Parathyroid adenoma (tissue), 2 donors: ENCODE measurements around the gene FYB2.

ENCODE experiments used
- H2AFZ ChIP-seq: fragments of 300-600 bp; sonication (generic); one replicate; pipeline ENCODE4 v1.7.0; 2017; ENCODE audit warnings: antibody characterized with exemption, mild to moderate bottlenecking
- H3K27ac ChIP-seq: fragments of 300-600 bp; sonication (generic); one replicate; pipeline ENCODE4 v1.7.0; 2017
- H3K27me3 ChIP-seq: fragments of 300-600 bp; sonication (generic); one replicate; pipeline ENCODE4 v1.7.0; 2017; ENCODE audit warnings: low read length; ENCODE audit not compliant: control insufficient read depth, insufficient read depth
- H3K36me3 ChIP-seq: fragments of 300-600 bp; sonication (generic); one replicate; pipeline ENCODE4 v1.7.0; 2017; ENCODE audit warnings: low read length; ENCODE audit not compliant: control insufficient read depth, insufficient read depth
- H3K4me1 ChIP-seq: fragments of 300-600 bp; sonication (generic); one replicate; pipeline ENCODE4 v1.7.0; 2017; ENCODE audit warnings: control low read depth
- H3K4me2 ChIP-seq: fragments of 300-600 bp; sonication (generic); one replicate; pipeline ENCODE4 v1.7.0; 2017; ENCODE audit warnings: low read length
- H3K4me3 ChIP-seq: fragments of 300-600 bp; sonication (generic); one replicate; pipeline ENCODE4 v1.7.0; 2017; ENCODE audit warnings: low read depth, low read length
- H3K79me2 ChIP-seq: fragments of 300-600 bp; sonication (generic); one replicate; pipeline ENCODE4 v1.7.0; 2017; ENCODE audit warnings: control low read depth
- H3K9ac ChIP-seq: fragments of 300-600 bp; sonication (generic); one replicate; pipeline ENCODE4 v1.7.0; 2017; ENCODE audit warnings: mild to moderate bottlenecking
- H3K9me3 ChIP-seq: fragments of 300-600 bp; sonication (generic); one replicate; pipeline ENCODE4 v1.7.0; 2017; ENCODE audit warnings: low read length; ENCODE audit not compliant: control insufficient read depth
- CTCF ChIP-seq: fragments of 300-600 bp; sonication (generic); IDR thresholded peaks from one replicate; pipeline ENCODE4 v1.7.0; 2017; ENCODE audit warnings: antibody characterized with exemption, mild to moderate bottlenecking
- donor health status: primary hyperparathyroidism.

The FYB2 gene

GRCh38 chr1:56819387-56819899 is at the start of gene FYB2:
TSS of gene FYB2 (minus strand) at chr1:56819404. CDS start at chr1:56819290, 114 bp downstream.
- H3K9ac ChIP-seq = no peak within 1 kb of the TSS
- H3K27ac ChIP-seq = no peak within 1 kb of the TSS
- no peak for TF ChIP-seq CTCF

GRCh38 chr1:56868761-56869160 is 49.6 kb upstream of the FYB2 start:
- Histone ChIP-seq H3K9ac (no peak overlapping the region), H2AFZ (no peak overlapping the region), H3K4me1 (no peaks in the 10 kb centered on the region), H3K36me3 (no peaks in the 10 kb centered on the region), H3K27ac (no peak overlapping the region), H3K79me2 (no peaks in the 10 kb centered on the region), H3K4me2 (no peak overlapping the region), H3K9me3 (no peaks in the 10 kb centered on the region), H3K27me3 (no peaks in the 10 kb centered on the region), H3K4me3 (no peak overlapping the region)
- TF ChIP-seq CTCF = no peak

More at GRCh38 chr1:56819387-56819899, at the start of gene FYB2:
- Histone ChIP-seq H3K4me3 (peak within 1 kb of the TSS; percentile 61), H3K4me1 (no peaks in the 10 kb centered on the region), H3K9me3 (no peaks in the 10 kb centered on the region), H3K36me3 (no peaks in the 10 kb centered on the region), H2AFZ (no peak within 1 kb of the TSS), H3K4me2 (peak within 1 kb of the TSS; percentile 76), H3K79me2 (no peaks in the 10 kb centered on the region), H3K27me3 (no peaks in the 10 kb centered on the region)

GRCh38 chr1:56867491-56867890 is 48.3 kb upstream of the FYB2 start:
- Histone ChIP-seq H3K9ac (no peak overlapping the region), H3K4me3 (no peak overlapping the region), H3K4me2 (no peak overlapping the region), H2AFZ (no peak overlapping the region), H3K79me2 (no peaks in the 10 kb centered on the region), H3K4me1 (no peaks in the 10 kb centered on the region), H3K36me3 (no peaks in the 10 kb centered on the region), H3K27me3 (no peaks in the 10 kb centered on the region), H3K27ac (no peak overlapping the region), H3K9me3 (no peaks in the 10 kb centered on the region)
- no peak for TF ChIP-seq CTCF

GRCh38 chr1:56866656-56867055 is 47.5 kb upstream of the FYB2 start:
- Histone ChIP-seq H2AFZ (no peak overlapping the region), H3K4me3 (no peak overlapping the region), H3K79me2 (no peaks in the 10 kb centered on the region), H3K9me3 (no peaks in the 10 kb centered on the region), H3K27me3 (no peaks in the 10 kb centered on the region), H3K4me2 (no peak overlapping the region), H3K9ac (no peak overlapping the region), H3K4me1 (no peaks in the 10 kb centered on the region), H3K36me3 (no peaks in the 10 kb centered on the region), H3K27ac (no peak overlapping the region)
- no peak for TF ChIP-seq CTCF

GRCh38 chr1:56864430-56864829 is 45.2 kb upstream of the FYB2 start:
- H3K79me2 ChIP-seq = no peaks in the 10 kb centered on the region
- no peak for TF ChIP-seq CTCF
- no peaks in the 10 kb centered on the region for H3K36me3 ChIP-seq
- H3K27me3 ChIP-seq = no peaks in the 10 kb centered on the region
- no peak overlapping the region for H3K27ac ChIP-seq
- H3K4me2 ChIP-seq = no peak overlapping the region
- H3K4me3 ChIP-seq = no peak overlapping the region
- no peaks in the 10 kb centered on the region for H3K4me1 ChIP-seq
- H3K9ac ChIP-seq = no peak overlapping the region
- no peak overlapping the region for H2AFZ ChIP-seq
- no peaks in the 10 kb centered on the region for H3K9me3 ChIP-seq
